GM12878 (cell line): ENCODE measurements around the gene METAP1D. TPM values are rescaled to one million over a fixed set of nuclear protein-coding genes. Genes with fewer than 3 reads are reported as not detected.

Experiments used
- BACH1 ChIP-seq: fragments of 450-650 bp; IDR thresholded peaks from 2 replicates; pipeline ENCODE4 v1.6.1; 2017; ENCODE audit warnings: mild to moderate bottlenecking, borderline replicate concordance
- CEBPZ ChIP-seq: fragments of 150-350 bp; IDR thresholded peaks from 2 replicates; pipeline ENCODE4 v1.6.1; 2016; ENCODE audit warnings: low read depth, low read length
- CREM ChIP-seq: IDR thresholded peaks from 2 replicates; pipeline ENCODE4 v1.6.1; 2014; ENCODE audit warnings: antibody characterized with exemption, low read depth
- DPF2 ChIP-seq: fragments of 450-650 bp; IDR thresholded peaks from 2 replicates; pipeline ENCODE4 v1.6.1; 2017; ENCODE audit warnings: mild to moderate bottlenecking
- E2F4 ChIP-seq: IDR thresholded peaks from 2 replicates; pipeline ENCODE4 v1.6.1; 2012; ENCODE audit warnings: low read depth, low read length, improper control_type of control experiment
- ESRRA ChIP-seq: IDR thresholded peaks from 2 replicates; pipeline ENCODE4 v1.6.1; 2012; ENCODE audit warnings: mild to moderate bottlenecking, low read length, improper control_type of control experiment
- FOXK2 ChIP-seq: fragments of 450-650 bp; IDR thresholded peaks from 2 replicates; pipeline ENCODE4 v1.6.1; 2017; ENCODE audit warnings: mild to moderate bottlenecking, moderate library complexity
- FOXM1 ChIP-seq: IDR thresholded peaks from 2 replicates; pipeline ENCODE4 v1.6.1; 2012; ENCODE audit warnings: low read depth, mild to moderate bottlenecking, inconsistent platforms, low read length, moderate library complexity
- GABPA ChIP-seq: IDR thresholded peaks from 2 replicates; pipeline ENCODE4 v1.6.1; 2014; ENCODE audit warnings: antibody characterized with exemption, low read depth, mild to moderate bottlenecking, inconsistent platforms
- HCFC1 ChIP-seq: fragments of 150-350 bp; IDR thresholded peaks from 2 replicates; pipeline ENCODE4 v1.6.1; 2014; ENCODE audit warnings: low read length
- JUND ChIP-seq: IDR thresholded peaks from 2 replicates; pipeline ENCODE4 v1.6.1; 2012; ENCODE audit warnings: low read depth, mild to moderate bottlenecking, low read length, improper control_type of control experiment, moderate library complexity
- MAX ChIP-seq: IDR thresholded peaks from 2 replicates; pipeline ENCODE4 v1.6.1; 2012; ENCODE audit warnings: low read depth, low read length, improper control_type of control experiment
- MEF2A ChIP-seq: IDR thresholded peaks from 2 replicates; pipeline ENCODE4 v1.6.1; 2011; ENCODE audit warnings: low read depth, mild to moderate bottlenecking, low read length, moderate library complexity; ENCODE audit not compliant: insufficient read depth
- MYB ChIP-seq: fragments of 150-350 bp; IDR thresholded peaks from 2 replicates; pipeline ENCODE4 v1.6.1; 2014; ENCODE audit warnings: mild to moderate bottlenecking, low read depth, low read length, borderline replicate concordance
- NR2C1 ChIP-seq: fragments of 450-650 bp; IDR thresholded peaks from 2 replicates; pipeline ENCODE4 v1.6.1; 2017; ENCODE audit warnings: antibody characterized with exemption, mild to moderate bottlenecking, moderate library complexity
- RAD51 ChIP-seq: fragments of 450-650 bp; IDR thresholded peaks from 2 replicates; pipeline ENCODE4 v1.6.1; 2016; ENCODE audit warnings: moderate library complexity, mild to moderate bottlenecking, inconsistent platforms
- REST ChIP-seq: IDR thresholded peaks from 2 replicates; pipeline ENCODE4 v1.6.1; 2012; ENCODE audit warnings: mild to moderate bottlenecking, low read depth, low read length
- SMARCA5 ChIP-seq: fragments of 450-650 bp; IDR thresholded peaks from 2 replicates; pipeline ENCODE4 v1.6.1; 2017; ENCODE audit warnings: mild to moderate bottlenecking
- SUZ12 ChIP-seq: fragments of 200-600 bp; sonication (generic); IDR thresholded peaks from one replicate; pipeline ENCODE4 v1.6.1; 2018; ENCODE audit warnings: antibody characterized with exemption, mild to moderate bottlenecking; ENCODE audit not compliant: unreplicated experiment
- TAF1 ChIP-seq: IDR thresholded peaks from 2 replicates; pipeline ENCODE4 v1.6.1; 2011; ENCODE audit warnings: mild to moderate bottlenecking, low read depth, low read length, borderline replicate concordance
- YY1 ChIP-seq: IDR thresholded peaks from 2 replicates; pipeline ENCODE4 v1.6.1; 2011; ENCODE audit warnings: low read depth, mild to moderate bottlenecking, low read length
- ZNF207 ChIP-seq: fragments of 450-650 bp; IDR thresholded peaks from 2 replicates; pipeline ENCODE4 v1.6.1; 2014; ENCODE audit warnings: antibody characterized with exemption, mild to moderate bottlenecking, borderline replicate concordance
- ZSCAN29 ChIP-seq: fragments of 450-650 bp; IDR thresholded peaks from 2 replicates; pipeline ENCODE4 v1.6.1; 2017; ENCODE audit warnings: mild to moderate bottlenecking, moderate library complexity
- polyA plus RNA-seq, 11 experiments: library from polyadenylated mRNA; depleted of rRNA in 4 of 11; unstranded in 6 of 11; stranded (reverse) in 5 of 11; fragments of >200 nt; fragmentation: Nextera tagmentation in 4 of 11; fragmentation: Illumina TruSeq in 1 of 11; extraction: Ambion mirVana in 4 of 11; extraction: Trizol in 1 of 11; gene quantifications; 1 replicate in 1 of 11; 2 replicates in 10 of 11; pipeline versions ENCODE4 v1.2.1 to v1.2.3, GENCODE V29; 2011 to 2016; ENCODE audit warnings: inconsistent platforms in 2 of 11, missing spikeins in 2 of 11, low read depth in 1 of 11
- total RNA-seq, 4 experiments: library from RNA; depleted of rRNA in 3 of 4; stranded (reverse); fragments of >200 nt in 3 of 4; fragmentation: Illumina TruSeq in 1 of 4; extraction: Trizol in 1 of 4; gene quantifications; 2 replicates each; pipeline versions ENCODE4 v1.2.1 to v1.2.3, GENCODE V29; 2013 to 2021

The METAP1D gene
- total and polyA plus RNA-seq, 10 of the 15 experiments (the other 5 are each of a cell fraction or from before 2014, with no cell fraction given): 4.5 to 12.1 (median 7.8) TPM

- TF ChIP-seq FOXM1: 0 out of 2 replicates have a peak, but pooled peaks have one; percentile 27
- TF ChIP-seq GABPA: no peak
- peak; percentile 61; the same call in 1 of the 2 replicates for TF ChIP-seq NR2C1
- TF ChIP-seq SMARCA5: no peak
- TF ChIP-seq MYB: no peak
- peak; percentile 68; the same call in 1 of the 2 replicates for TF ChIP-seq DPF2
- no peak for TF ChIP-seq E2F4
- peak; percentile 78 for TF ChIP-seq FOXK2
- 0 out of 2 replicates have a peak, but pooled peaks have one; percentile 36 for TF ChIP-seq JUND
- no peak for TF ChIP-seq REST
- no peak for TF ChIP-seq CREM
- TF ChIP-seq ESRRA: no peak
- no peak for TF ChIP-seq SUZ12
- TF ChIP-seq RAD51: peak; percentile 82
- peak; percentile 52; the same call in 1 of the 2 replicates for TF ChIP-seq ZNF207
- peak; percentile 74; the same call in 1 of the 2 replicates for TF ChIP-seq TAF1
- peak; percentile 80 for TF ChIP-seq BACH1
- TF ChIP-seq MEF2A: no peak
- peak; percentile 72 for TF ChIP-seq HCFC1
- TF ChIP-seq MAX: peak; percentile 99
- TF ChIP-seq ZSCAN29: 0 out of 2 replicates have a peak, but pooled peaks have one; percentile 56
- no peak for TF ChIP-seq CEBPZ
- peak; percentile 100 for TF ChIP-seq YY1
These were observed at the start of gene METAP1D (continued) for GRCh38 chr2:171999604-172000469.
